NCI-H2107 treated with DMSO at 0.1 percent for 48 hours (cell line): ENCODE results near the gene DNAH8.
A peak's percentile ranks its signal among the peaks of the same experiment; 100 is the strongest.
"Not testable (repeated sequence)": the region's sequence is repeated elsewhere in the genome, so short reads cannot be mapped to it uniquely, and the experiment has no call there.

Experiments used
- DNase-seq: peaks from one replicate; lab custom pipeline; 2025; ENCODE audit not compliant: unreplicated experiment; lab: John Stamatoyannopoulos, UW

The DNAH8 gene

DNA sequence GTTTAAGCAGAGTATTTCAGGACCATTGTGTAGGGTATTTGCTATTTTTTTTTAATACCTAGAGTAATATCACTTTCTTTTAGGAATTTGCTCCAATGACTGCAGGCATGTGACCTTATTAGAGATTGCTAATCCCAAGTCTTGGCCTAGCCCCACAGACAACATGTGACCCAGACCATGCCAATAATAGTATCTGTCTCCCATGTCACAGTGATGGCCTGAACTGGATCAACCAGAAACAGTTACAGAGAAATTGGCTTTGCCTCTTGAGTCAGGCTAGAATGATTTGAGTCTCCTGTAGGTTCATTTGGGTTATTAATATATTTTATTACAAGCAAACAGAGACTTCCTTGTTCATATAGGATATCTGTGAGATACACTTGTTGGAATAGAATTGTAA lies 116.8 kb downstream of the DNAH8 start:
- DNase-seq: no peak

DNA sequence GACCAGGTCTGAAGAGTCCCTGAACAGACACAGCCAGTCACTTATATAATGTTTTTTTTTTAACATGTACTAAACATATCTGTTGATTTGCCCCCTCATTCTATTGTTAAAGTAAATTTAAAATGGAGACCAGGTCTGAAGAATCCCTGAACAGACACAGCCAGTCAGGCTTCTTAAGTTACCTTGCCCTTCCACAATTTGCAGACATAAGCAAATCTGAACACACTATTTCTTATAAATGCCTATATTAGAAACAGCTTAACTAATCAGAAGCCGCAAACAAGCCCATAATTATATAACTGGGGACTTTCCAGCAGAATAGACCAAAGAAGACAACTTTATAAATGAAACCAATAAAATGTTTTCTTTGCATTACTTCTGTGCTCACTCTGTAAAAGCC lies 118.2 kb downstream of the DNAH8 start:
- DNase-seq: no peak

DNA sequence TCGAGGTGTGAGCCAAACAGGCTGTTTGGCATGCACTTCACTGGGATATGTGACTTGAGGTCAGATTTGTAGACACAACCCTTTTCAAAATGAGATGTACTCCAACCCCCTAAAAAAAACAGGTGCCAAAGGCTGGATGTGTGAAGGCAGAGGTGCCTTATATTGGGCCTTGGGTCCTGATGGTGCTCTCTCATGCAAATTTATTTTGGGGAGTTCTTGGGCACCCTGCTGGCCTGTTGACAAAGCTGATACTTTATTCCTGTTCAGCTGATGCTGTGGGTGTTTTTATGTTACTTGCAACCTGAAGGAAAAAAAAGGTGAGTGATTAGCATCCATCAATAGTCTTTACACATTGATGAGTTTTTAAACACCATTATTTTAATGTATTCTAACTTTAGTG lies 121.5 kb downstream of the DNAH8 start:
- no peak for DNase-seq

DNA sequence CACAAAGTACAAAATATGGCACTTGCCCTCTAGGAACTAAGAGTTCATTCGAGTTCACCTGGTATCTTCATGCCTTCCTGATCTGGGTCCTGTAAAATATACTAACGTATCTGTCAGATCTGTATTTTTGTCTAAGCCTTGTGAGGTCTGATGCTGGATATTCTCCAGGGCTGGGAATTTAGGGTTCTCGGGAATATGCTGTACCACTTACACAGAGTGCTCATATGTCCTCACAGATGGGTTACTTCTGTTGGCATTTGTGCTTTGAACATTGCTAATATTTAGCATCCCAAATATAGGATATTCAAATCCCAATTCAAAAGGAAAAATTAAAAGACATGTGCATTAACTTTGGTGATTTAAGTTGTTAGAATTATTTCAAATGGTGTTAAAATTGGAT lies 122.0 kb downstream of the DNAH8 start:
- no peak for DNase-seq

DNA sequence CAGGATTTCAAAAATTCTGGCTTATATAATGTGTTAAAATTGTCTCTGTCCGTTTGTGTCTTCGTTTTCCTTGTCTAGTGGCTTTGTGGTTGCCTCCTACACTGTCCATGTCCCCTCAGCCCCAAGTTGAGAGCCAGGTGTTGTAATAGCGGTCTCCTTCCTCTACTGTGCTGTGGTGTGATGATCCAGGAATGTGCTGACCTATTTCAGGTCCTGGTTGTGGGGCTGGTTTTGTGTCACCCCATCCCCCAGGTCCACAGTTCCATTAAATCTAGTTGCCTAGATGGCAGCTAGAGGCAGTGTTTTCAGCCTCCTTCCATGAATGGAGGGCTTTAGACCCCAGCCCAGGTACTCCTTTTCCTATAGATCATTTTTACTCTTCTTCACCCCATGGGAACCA lies 128.7 kb downstream of the DNAH8 start:
- DNase-seq: no peak

DNA sequence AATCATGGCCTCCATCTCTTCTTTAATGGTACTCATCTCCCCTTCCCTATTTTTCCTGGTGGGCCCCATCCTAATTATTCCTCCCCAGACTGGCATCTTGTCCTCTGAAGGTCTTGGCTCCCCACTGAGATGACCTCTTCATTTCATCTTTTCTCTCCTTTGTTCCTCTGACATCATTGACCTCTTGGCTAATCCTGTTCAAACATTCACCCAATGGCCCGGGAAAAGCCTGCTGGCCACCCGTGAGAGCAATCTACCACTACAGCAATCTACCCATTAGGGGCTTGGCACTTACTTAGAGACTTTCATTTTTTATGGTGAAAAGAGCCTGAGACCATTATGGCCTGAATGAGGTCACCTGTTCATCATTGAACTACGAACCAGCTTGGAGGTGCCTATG lies 130.8 kb downstream of the DNAH8 start:
- no peak for DNase-seq

DNA sequence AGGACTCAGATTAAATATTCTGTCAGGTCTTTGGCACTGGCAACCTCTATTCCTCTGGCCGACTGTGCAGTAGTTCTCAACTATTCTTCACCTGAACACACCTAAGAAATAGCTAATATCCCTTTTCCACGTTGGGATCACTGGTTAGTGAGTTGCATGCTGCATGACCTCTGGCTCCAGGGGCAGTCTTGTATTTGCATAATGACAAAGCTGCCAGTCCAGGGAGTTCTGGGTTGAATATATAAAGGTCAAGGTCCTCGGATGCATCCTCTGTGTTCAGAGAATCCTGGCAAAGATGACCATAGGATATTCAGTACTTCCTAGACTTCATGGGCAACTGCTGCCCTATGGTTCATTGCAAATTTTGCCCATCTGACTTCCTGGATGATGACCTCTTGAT lies 131.2 kb downstream of the DNAH8 start:
- no peak for DNase-seq

DNA sequence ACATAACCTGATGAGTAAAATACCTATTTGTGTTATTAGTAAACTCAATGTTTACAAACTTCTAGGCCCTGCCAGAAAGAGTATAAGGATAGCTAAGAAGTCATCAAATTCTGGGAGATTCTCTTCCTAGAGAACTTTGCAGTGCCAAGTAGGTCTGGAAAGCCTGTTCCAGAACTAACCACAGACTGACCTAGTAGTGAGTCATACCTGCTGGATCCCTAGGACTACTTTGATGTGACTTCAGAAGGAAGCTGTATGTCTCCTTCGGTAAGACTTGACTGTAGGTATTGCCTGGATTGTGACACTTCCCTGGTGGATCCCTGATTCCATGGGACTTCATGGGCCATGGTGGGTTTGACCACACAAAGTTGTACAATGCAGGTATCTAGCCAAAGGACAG lies 131.7 kb downstream of the DNAH8 start:
- no peak for DNase-seq

DNA sequence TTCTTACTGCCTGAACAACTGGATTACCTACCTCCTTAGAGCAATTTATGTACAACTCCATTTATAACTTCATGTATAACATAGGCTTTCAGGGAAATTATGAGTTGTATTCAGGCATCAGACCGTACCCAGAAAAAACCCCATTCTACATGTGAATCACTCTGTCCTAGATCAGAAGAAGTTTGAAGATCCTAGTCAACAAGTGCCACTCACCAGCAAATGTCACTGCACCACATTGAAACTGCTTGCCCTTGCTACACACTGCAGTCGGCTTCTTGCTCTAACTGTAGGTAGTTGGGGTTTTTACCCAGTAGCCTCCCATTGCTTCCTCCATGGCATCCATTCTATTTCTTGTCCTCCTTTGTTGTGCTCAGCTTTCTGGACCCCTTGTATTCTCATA lies 132.4 kb downstream of the DNAH8 start:
- DNase-seq: no peak

DNA sequence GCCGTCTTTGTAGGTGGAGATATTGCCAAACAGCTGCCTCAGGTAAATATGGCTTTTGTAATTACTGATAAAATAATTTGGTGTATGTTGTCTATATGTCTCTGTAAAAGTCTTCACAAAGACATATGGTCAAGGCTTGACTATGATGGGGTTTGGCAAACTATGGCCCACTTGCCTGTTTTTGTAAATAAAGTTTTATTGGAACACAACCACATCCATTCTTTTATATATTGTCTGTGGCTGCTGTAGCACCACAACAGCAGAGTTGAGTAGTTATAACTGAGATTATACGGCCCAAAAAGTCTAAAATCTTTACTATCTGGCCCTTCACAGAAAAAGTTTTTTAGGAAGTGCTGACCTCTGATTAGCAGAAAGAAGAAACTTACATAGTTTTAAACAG lies 133.6 kb downstream of the DNAH8 start:
- no peak for DNase-seq

DNA sequence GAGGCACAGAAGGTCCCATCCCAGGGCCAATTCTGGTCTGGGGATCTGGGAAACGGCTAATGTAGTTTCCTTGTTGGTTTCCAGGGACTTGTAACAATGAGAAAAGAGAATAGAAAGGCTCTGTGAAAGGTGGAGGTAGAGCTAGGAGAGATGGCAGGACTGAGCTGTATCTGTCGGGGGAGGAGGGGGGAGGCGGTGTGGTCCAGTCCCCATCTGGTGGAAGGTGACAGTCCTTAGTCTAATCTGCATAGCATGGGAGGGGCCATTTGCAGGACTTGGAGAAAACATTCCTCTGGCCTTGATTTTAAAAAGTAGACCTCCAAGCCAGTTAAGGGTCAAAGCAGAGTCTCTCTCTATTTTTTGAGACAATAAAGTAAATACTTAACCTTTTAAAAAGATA lies 137.1 kb downstream of the DNAH8 start:
- no peak for DNase-seq

DNA sequence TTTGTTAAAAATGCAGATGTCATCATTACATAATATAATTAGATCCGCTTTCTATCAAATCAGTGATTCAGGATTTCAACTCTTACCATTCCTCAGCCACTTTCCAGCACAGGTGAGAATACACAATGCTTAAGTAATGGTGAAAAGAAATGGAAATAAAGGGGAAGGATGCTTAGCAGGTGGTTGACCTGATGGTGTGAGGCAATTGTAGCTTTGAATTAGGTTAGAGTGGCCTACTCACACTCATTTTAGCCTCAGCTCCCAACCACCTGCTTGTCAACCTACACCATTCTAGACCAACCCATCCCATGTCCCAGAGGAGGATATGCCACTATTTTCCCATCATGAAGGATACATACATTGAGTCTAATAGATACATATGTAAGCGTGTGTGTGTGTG lies 138.1 kb downstream of the DNAH8 start:
- DNase-seq: no peak

DNA sequence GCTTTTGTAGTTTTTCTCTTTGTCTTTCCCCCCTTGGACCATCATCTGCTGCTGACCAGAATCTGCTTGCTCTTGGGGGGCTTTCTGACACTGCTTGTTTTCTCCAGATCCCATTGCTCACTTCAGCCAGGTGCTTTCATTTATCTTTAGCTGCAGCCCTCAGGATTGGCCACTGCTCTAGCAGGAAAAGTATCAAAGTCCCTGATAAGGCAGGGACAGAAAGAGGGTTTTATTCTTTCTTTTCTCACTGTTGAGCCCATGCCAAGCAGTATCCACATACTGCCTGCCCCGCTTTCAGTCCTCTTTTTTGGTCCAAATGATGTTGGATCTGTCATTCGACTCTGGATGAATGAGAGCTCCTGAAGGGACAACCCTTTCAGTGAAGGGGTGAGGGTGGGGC lies 141.4 kb downstream of the DNAH8 start:
- no peak for DNase-seq

DNA sequence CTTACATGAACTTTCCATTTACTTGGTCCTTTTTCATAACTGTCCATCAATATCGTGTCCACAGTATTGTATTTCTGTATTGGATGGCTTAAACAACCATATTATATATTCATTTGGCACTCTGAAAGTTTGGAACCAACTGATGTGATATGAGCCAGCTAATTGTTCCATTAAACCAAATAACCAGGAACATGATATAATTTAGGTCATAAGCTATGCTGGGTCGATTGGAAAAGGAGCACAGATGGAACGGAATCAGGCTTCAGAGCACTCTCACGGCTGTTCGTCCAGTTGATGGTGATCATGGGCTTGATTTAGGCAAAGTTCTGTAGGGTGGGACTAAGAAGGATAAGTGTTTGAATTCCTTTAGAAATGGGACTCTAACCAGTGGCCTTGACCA lies 142.7 kb downstream of the DNAH8 start:
- no peak for DNase-seq

DNA sequence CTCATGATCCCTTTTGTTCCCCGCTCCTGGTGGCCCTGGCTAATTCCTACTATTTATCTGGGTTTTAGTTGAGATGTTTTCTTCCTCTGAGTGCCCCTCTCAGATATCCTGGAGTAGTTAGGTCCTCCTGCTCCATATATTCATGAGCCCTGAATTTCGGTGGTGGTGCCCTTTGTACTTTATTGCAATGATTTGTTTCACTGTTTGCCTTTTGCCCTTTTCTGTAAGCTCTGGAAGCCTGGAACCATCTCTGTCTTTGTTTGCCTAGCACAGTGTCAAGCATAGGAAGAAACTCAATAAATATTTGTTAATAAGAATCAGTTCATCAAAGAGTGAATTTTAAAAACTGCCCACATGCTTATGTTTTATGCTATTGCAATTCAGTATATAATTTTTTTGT lies 144.9 kb downstream of the DNAH8 start:
- DNase-seq: no peak

DNA sequence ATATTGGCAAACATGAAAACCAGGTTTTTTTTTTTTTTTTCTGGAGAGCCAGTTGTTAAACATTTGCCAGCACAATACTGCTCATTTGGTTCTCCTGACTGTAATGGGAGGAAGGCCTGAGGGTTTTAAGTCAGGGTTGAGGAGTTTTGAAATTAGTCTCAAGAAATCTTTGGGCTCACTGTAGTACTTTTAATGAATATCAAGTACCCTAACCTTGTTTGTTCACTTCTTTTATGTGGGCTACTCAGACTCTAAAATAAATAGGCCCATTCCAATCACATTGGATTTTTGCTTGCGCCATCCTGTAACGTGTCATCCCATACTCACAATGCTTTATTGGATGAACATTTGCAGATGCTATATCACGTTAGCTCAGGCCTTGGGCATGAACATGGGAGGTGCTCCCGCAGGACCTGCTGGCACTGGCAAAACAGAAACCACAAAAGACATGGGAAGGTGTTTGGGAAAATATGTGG lies 146.9 kb downstream of the DNAH8 start:
- no peak for DNase-seq

DNA sequence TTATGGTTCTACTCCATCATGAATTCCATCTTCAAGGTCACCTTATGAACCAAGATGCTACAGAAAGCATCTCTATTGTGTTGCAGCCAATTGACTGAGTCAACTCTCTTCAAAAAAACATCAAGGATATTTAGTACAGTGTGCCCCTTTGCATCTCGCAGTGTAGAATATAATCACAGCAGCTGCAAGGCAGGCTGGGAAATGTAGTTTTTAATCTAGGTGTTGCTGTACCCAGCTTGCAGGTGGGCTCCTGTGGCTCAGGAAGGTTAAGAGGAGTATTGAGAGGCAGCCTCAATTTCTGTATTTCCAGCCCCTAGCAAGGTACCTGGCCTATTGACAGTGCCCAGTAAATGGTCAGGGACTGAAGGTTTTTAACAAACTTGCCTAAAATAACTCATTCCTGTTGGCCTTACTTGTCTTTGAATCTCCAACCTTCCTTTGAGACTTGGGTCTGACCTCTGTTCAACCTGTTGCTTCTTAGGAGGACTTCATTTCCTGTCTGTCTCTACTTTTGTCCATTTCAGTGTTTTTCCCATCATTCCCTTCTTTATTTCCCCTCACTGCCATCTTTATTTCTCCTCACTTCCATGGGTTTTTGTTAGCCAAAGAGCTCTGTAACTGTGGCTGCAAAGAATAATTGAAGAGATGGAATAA lies 150.5 kb downstream of the DNAH8 start:
- no peak for DNase-seq

DNA sequence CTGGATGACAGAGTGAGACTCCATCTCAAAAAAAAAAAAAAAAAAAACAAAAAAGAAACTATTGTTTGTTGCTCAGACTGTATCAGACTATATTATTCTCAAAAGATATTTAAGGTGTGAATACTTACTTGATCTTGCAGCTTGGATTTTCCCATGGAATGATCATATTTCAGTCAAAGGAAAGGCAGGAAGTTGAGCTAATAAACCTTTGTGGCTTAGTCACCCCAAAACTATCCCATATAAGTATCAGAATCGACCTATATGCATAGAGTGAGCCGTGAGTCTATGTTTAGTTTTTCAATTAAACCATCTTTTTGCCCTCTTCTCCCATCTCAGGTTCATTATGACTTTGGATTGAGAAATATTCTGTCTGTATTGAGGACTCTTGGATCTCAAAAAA lies 152.6 kb downstream of the DNAH8 start:
- DNase-seq: no peak

DNA sequence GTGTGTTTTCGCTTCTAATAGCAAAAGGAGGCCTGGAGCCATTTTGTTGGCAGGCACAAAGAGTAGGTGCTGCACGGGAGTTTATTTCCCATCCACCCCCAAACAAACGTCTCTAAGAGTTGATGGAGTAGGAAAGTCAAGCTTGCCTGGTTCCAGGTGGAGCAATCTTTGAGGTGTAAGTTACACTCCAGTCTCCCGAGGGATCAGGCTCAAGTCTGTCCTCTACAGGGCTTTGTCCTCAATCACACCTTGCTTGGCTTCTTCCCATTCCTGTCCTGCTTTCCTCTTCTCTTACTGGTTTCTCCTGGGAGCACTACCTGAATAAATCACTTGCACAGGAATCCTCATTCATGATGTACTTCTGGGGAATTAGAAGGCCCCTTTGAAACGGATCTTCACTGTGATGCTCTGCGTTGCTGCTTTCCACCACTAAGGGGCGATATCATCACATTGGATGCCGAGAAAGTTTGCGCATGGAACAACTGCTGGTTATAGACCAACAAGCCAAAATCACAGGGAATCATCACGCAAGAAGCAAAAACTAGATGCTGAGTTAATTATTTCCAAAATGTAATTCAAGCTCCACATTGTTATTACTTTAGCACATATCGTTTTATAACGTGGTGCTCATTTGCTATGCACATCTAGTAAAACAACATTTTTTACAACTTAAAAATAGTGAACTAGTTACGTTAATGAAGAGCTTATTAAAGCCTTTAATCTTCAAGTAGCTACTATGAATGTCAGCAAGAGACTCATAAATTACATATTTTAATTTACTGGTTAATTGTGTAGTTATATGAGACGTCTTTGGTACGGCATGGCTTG lies 156.8 kb downstream of the DNAH8 start:
- DNase-seq: peak; percentile 1

DNA sequence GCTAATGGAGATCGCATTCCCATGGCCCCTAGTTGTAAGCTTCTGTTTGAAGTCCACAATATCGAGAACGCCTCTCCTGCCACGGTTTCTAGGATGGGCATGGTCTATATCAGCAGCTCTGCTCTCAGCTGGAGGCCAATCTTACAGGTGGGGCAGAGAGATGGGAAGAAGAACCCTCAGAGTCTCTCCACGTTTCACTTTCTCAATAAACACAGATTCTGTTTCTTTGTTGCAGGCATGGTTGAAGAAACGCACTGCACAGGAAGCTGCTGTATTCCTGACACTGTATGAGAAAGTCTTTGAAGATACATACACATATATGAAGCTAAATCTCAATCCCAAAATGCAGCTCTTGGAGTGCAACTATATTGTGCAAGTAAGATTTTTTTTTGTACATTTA lies 157.9 kb downstream of the DNAH8 start:
- DNase-seq: no peak

DNA sequence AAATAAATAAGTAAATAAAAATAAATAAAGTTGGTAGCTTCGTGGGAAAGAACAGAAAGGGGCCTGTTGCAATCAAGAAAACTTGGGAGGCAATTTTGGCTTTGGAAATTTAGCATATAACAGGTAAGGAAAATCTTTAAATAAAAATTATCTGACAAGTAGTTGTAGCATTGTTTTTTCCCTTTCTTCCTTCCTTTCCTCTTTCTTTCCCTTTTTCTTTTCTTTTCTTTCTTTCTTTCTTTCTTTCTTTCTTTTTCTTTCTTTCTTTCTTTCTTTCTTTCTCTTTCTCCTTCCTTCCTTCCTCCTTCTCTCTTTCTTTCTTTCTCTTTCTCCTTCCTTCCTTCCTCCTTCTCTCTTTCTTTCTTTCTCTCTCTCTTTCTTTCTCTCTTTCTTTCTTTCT lies 158.7 kb downstream of the DNAH8 start:
- not testable (repeated sequence) for DNase-seq

DNA sequence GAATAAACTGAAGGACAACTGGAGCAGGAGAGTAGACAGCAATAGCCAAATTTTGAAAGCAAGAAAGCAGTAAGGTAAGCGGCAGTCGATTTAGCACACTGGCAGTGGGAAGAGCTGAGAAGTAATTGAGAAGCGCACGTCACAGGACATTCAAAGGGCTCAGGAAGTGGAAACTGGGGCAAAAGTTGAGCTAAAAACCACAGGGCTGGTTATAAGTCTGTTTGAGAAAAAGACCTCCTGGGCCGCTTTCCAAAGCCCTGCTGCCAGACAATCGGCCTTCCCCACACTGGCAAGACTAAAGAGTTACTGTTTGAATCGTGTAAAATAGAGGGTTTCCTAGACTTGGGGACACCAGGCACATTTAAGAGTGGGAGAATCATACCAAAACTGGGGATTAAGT lies 161.4 kb downstream of the DNAH8 start:
- DNase-seq: no peak

DNA sequence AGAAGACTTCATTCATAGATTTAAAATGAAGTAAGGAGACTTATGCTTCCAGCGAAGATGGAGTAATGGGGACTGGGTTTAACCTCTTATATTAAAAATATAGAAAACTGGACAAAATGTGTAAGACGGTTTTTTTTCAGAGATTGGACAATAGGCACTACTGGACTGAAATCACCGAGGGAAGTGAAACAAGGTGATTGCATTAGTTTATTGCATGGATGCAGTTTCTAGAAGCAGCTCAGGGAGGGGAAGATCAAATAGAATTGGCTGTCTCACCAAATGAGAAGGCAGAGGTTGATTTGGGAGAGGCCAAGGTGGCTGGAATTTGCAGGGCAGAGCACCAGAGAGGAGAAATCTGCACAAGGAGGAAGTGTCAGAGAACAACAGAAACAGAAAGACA lies 162.6 kb downstream of the DNAH8 start:
- no peak for DNase-seq
